HEK293 (cell line): ENCODE data around the gene ITGB4.

Source experiments
- CTCF ChIA-PET: fragments of 350-600 bp; formaldehyde crosslinking; extraction: SDS; loops from one replicate; lab custom pipeline; 2021; ENCODE audit warnings: antibody characterized with exemption; lab: Yijun Ruan, JAX
- POLR2A ChIA-PET: fragments of 300-600 bp; formaldehyde crosslinking; extraction: SDS; loops from one replicate; lab custom pipeline; 2020; ENCODE audit warnings: antibody characterized with exemption, inconsistent platforms; lab: Yijun Ruan, JAX
- H3K27ac ChIP-seq: fragments of 200-500 bp; sonication (Bioruptor generic); 2 replicates; pipeline ENCODE4 v1.5.1; 2014; ENCODE audit warnings: low read depth, low read length, control low read depth, inconsistent platforms; ENCODE audit errors: extremely low read depth
- H3K36me3 ChIP-seq, 2 experiments: fragments of 200-500 bp in 1 of 2; sonication (Bioruptor generic) in 1 of 2; 1 replicate in 1 of 2; 2 replicates in 1 of 2; pipeline ENCODE4 v1.5.1; 2014 to 2017; ENCODE audit warnings: inconsistent platforms in 2 of 2, low read length in 2 of 2; ENCODE audit not compliant: control insufficient read depth in 2 of 2, insufficient read depth in 1 of 2
- H3K4me1 ChIP-seq: fragments of 200-500 bp; sonication (Bioruptor generic); 2 replicates; pipeline ENCODE4 v1.5.1; 2014; ENCODE audit warnings: mild to moderate bottlenecking, low read length, inconsistent platforms; ENCODE audit not compliant: control insufficient read depth, insufficient read depth
- H3K4me3 ChIP-seq: 2 replicates; pipeline ENCODE4 v1.5.1; 2011; ENCODE audit warnings: low read depth, mild to moderate bottlenecking, control low read depth, low read length, moderate library complexity
- H3K9me3 ChIP-seq: fragments of 200-500 bp; sonication (Bioruptor generic); 2 replicates; pipeline ENCODE4 v1.5.1; 2014; ENCODE audit warnings: low read depth, low read length, inconsistent platforms; ENCODE audit not compliant: control insufficient read depth, insufficient read depth
- EGR2 ChIP-seq: fragments of 450-650 bp; formaldehyde crosslinking; IDR thresholded peaks from 2 replicates; pipeline ENCODE4 v1.5.1; 2016; ENCODE audit warnings: low read depth, missing biosample characterization, missing genetic modification characterization
- IKZF3 ChIP-seq: fragments of 450-650 bp; IDR thresholded peaks from 2 replicates; pipeline ENCODE4 v1.5.0; 2018; ENCODE audit warnings: missing biosample characterization, mild to moderate bottlenecking, missing genetic modification characterization, moderate library complexity
- YY2 ChIP-seq: fragments of 450-650 bp; formaldehyde crosslinking; IDR thresholded peaks from 2 replicates; pipeline ENCODE4 v1.5.1; 2016; ENCODE audit warnings: missing biosample characterization, missing genetic modification characterization
- ZNF223 ChIP-seq: fragments of 450-650 bp; formaldehyde crosslinking; IDR thresholded peaks from 2 replicates; pipeline ENCODE4 v1.5.1; 2016; ENCODE audit warnings: missing biosample characterization, missing genetic modification characterization
- ZNF335 ChIP-seq: fragments of 450-650 bp; formaldehyde crosslinking; conservative IDR thresholded peaks from 2 replicates; pipeline ENCODE4 v1.5.1; 2016; ENCODE audit warnings: missing biosample characterization, missing genetic modification characterization
- ZNF341 ChIP-seq: fragments of 450-650 bp; formaldehyde crosslinking; IDR thresholded peaks from 2 replicates; pipeline ENCODE4; 2016; ENCODE audit warnings: low read depth, missing biosample characterization, missing genetic modification characterization
- ZNF416 ChIP-seq: fragments of 450-650 bp; formaldehyde crosslinking; IDR thresholded peaks from 2 replicates; pipeline ENCODE4 v1.5.1; 2016; ENCODE audit warnings: missing biosample characterization, missing genetic modification characterization
- ZNF513 ChIP-seq: fragments of 450-650 bp; IDR thresholded peaks from 2 replicates; pipeline ENCODE4 v1.5.1; 2018; ENCODE audit warnings: missing biosample characterization, missing genetic modification characterization
- ZNF701 ChIP-seq: fragments of 450-650 bp; formaldehyde crosslinking; IDR thresholded peaks from 2 replicates; pipeline ENCODE4 v1.5.1; 2016; ENCODE audit warnings: missing biosample characterization, missing genetic modification characterization
- ZXDB ChIP-seq: fragments of 450-650 bp; formaldehyde crosslinking; IDR thresholded peaks from 2 replicates; pipeline ENCODE4 v1.5.1; 2016; ENCODE audit warnings: missing biosample characterization, missing genetic modification characterization
- TF ChIP-seq, protein P1 (sequence below): fragments of 450-650 bp; formaldehyde crosslinking; IDR thresholded peaks from 2 replicates; pipeline ENCODE4 v1.5.1; 2016; ENCODE audit warnings: missing biosample characterization, missing genetic modification characterization
- TF ChIP-seq, protein P2 (sequence below): fragments of 450-650 bp; formaldehyde crosslinking; IDR thresholded peaks from 2 replicates; pipeline ENCODE4 v1.5.0; 2017; ENCODE audit warnings: missing biosample characterization, missing genetic modification characterization, borderline replicate concordance
- TF ChIP-seq, protein P3 (sequence below): fragments of 450-650 bp; formaldehyde crosslinking; IDR thresholded peaks from 2 replicates; pipeline ENCODE4 v1.5.1; 2017; ENCODE audit warnings: missing biosample characterization, missing genetic modification characterization
- TF ChIP-seq, protein P4 (sequence below): fragments of 450-650 bp; formaldehyde crosslinking; IDR thresholded peaks from 2 replicates; pipeline ENCODE4 v1.5.1; 2016; ENCODE audit warnings: missing biosample characterization, missing genetic modification characterization

Gene ITGB4

DNA sequence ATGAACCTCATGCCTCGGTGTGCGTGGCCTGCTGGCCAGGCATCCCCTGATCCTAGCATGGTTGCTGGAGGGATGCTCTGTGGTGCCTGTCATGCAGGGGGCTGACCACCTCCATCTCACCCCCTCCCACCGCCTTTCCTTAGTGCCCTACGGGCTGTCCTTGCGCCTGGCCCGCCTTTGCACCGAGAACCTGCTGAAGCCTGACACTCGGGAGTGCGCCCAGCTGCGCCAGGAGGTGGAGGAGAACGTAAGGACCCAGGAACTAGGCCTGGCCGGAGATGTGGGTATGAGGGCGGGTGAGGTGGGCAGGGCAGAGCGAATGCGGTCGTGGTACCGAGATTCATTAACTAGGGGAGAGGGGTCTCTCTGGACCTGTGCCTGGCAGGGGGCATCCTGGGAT lies 19.0 kb downstream of the ITGB4 start:
- no peak overlapping the region for H3K27ac ChIP-seq
- no peak overlapping the region for H3K4me3 ChIP-seq
- H3K36me3 ChIP-seq = no peaks in the 10 kb centered on the region
- TF ChIP-seq ZNF341 (tag by site-specific recombination) = no peak
- TF ChIP-seq, protein P1, sequence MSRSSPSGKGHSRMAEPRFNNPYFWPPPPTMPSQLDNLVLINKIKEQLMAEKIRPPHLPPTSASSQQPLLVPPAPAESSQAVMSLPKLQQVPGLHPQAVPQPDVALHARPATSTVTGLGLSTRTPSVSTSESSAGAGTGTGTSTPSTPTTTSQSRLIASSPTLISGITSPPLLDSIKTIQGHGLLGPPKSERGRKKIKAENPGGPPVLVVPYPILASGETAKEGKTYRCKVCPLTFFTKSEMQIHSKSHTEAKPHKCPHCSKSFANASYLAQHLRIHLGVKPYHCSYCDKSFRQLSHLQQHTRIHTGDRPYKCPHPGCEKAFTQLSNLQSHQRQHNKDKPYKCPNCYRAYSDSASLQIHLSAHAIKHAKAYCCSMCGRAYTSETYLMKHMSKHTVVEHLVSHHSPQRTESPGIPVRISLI (tag by site-specific recombination) = no peak
- TF ChIP-seq IKZF3 (tag by site-specific recombination) = no peak
- no peak for TF ChIP-seq YY2 (tag by site-specific recombination)
- no peaks in the 10 kb centered on the region for H3K4me1 ChIP-seq
- ChIA-PET POLR2A (no interaction called here), CTCF (interaction anchor here (0.7 to 8.8 kb wide), 4 partner anchors 9 to 139 kb away, joined by 3 to 106 read pairs (median 3); no protein-coding TSS in a partner anchor)
- H3K9me3 ChIP-seq = no peaks in the 10 kb centered on the region

GRCh38 chr17:75740631-75741077 lies 19.4 kb downstream of the ITGB4 start:
- no peak overlapping the region for H3K27ac ChIP-seq
- no peaks in the 10 kb centered on the region for H3K4me1 ChIP-seq
- no peaks in the 10 kb centered on the region for H3K36me3 ChIP-seq
- TF ChIP-seq ZNF335 (no peak), ZXDB (tag by site-specific recombination) (no peak), EGR2 (no peak), ZNF513 (tag by site-specific recombination) (no peak), ZNF416 (tag by site-specific recombination) (no peak), ZNF701 (tag by site-specific recombination) (no peak), ZNF223 (tag by site-specific recombination) (no peak)
- TF ChIP-seq, protein P2, sequence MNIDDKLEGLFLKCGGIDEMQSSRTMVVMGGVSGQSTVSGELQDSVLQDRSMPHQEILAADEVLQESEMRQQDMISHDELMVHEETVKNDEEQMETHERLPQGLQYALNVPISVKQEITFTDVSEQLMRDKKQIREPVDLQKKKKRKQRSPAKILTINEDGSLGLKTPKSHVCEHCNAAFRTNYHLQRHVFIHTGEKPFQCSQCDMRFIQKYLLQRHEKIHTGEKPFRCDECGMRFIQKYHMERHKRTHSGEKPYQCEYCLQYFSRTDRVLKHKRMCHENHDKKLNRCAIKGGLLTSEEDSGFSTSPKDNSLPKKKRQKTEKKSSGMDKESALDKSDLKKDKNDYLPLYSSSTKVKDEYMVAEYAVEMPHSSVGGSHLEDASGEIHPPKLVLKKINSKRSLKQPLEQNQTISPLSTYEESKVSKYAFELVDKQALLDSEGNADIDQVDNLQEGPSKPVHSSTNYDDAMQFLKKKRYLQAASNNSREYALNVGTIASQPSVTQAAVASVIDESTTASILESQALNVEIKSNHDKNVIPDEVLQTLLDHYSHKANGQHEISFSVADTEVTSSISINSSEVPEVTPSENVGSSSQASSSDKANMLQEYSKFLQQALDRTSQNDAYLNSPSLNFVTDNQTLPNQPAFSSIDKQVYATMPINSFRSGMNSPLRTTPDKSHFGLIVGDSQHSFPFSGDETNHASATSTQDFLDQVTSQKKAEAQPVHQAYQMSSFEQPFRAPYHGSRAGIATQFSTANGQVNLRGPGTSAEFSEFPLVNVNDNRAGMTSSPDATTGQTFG (tag by site-specific recombination) = no peak
- TF ChIP-seq, protein P3, sequence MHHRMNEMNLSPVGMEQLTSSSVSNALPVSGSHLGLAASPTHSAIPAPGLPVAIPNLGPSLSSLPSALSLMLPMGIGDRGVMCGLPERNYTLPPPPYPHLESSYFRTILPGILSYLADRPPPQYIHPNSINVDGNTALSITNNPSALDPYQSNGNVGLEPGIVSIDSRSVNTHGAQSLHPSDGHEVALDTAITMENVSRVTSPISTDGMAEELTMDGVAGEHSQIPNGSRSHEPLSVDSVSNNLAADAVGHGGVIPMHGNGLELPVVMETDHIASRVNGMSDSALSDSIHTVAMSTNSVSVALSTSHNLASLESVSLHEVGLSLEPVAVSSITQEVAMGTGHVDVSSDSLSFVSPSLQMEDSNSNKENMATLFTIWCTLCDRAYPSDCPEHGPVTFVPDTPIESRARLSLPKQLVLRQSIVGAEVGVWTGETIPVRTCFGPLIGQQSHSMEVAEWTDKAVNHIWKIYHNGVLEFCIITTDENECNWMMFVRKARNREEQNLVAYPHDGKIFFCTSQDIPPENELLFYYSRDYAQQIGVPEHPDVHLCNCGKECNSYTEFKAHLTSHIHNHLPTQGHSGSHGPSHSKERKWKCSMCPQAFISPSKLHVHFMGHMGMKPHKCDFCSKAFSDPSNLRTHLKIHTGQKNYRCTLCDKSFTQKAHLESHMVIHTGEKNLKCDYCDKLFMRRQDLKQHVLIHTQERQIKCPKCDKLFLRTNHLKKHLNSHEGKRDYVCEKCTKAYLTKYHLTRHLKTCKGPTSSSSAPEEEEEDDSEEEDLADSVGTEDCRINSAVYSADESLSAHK (tag by site-specific recombination) = no peak
- TF ChIP-seq, protein P4, sequence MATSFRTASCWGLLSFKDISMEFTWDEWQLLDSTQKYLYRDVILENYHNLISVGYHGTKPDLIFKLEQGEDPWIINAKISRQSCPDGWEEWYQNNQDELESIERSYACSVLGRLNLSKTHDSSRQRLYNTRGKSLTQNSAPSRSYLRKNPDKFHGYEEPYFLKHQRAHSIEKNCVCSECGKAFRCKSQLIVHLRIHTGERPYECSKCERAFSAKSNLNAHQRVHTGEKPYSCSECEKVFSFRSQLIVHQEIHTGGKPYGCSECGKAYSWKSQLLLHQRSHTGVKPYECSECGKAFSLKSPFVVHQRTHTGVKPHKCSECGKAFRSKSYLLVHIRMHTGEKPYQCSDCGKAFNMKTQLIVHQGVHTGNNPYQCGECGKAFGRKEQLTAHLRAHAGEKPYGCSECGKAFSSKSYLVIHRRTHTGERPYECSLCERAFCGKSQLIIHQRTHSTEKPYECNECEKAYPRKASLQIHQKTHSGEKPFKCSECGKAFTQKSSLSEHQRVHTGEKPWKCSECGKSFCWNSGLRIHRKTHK = no peak
- no peak overlapping the region for H3K4me3 ChIP-seq
- CTCF ChIA-PET = interaction anchor here (1.0 to 1.1 kb wide), 2 partner anchors 9 to 14 kb away, joined by 3 to 4 read pairs; no protein-coding TSS in a partner anchor
- POLR2A ChIA-PET = no interaction called here
- H3K9me3 ChIP-seq = no peaks in the 10 kb centered on the region
